NCI-H446 treated with DMSO at 0.1 percent for 48 hours (cell line): Measurements from ENCODE around the gene XYLT2.
"Not testable (repeated sequence)": the region's sequence is repeated elsewhere in the genome, so short reads cannot be mapped to it uniquely, and the experiment has no call there.

Experiments
- DNase-seq: peaks from one replicate; lab custom pipeline; 2025; lab: John Stamatoyannopoulos, UW

The XYLT2 gene

GRCh38 chr17:50389534-50389933 lies 43.6 kb downstream of the XYLT2 start:
- DNase-seq: no peak

- DNase-seq: no peak
These were observed 46.7 kb downstream of the XYLT2 start for GRCh38 chr17:50392621-50393020.

GRCh38 chr17:50393700-50394099 lies 47.8 kb downstream of the XYLT2 start:
- no peak for DNase-seq

- DNase-seq: no peak
These were observed 48.8 kb downstream of the XYLT2 start for GRCh38 chr17:50394711-50395110.

GRCh38 chr17:50396261-50397110 lies 50.6 kb downstream of the XYLT2 start:
- DNase-seq: no peak

- DNase-seq: peak; percentile 42
These were observed 51.4 kb downstream of the XYLT2 start, which contains the start of gene LRRC59 for GRCh38 chr17:50397111-50397918. LRRC59 (minus strand) TSS chr17:50397523; CDS start chr17:50397317, 206 bp downstream.

GRCh38 chr17:50397919-50398285 lies 52.0 kb downstream of the XYLT2 start:
- no peak for DNase-seq

GRCh38 chr17:50398672-50399071 lies 52.7 kb downstream of the XYLT2 start:
- not testable (repeated sequence) for DNase-seq

GRCh38 chr17:50399591-50399990 lies 53.7 kb downstream of the XYLT2 start:
- DNase-seq: not testable (repeated sequence)

- DNase-seq: not testable (repeated sequence)
These were observed 59.4 kb downstream of the XYLT2 start for GRCh38 chr17:50405351-50405750.

- DNase-seq: no peak
These were observed 60.7 kb downstream of the XYLT2 start for GRCh38 chr17:50406578-50406977.

GRCh38 chr17:50407921-50408320 lies 62.0 kb downstream of the XYLT2 start:
- no peak for DNase-seq
